NT2/D1 (cell line): ENCODE results near the gene AFTPH.

Experiments
- YY1 ChIP-seq: IDR thresholded peaks from 2 replicates; pipeline ENCODE4 v1.6.1; 2011; ENCODE audit not compliant: insufficient read length, insufficient read depth
- ZNF274 ChIP-seq: IDR thresholded peaks from 2 replicates; pipeline ENCODE4 v1.6.1; 2011; ENCODE audit warnings: mild to moderate bottlenecking, low read depth, low read length

DNA sequence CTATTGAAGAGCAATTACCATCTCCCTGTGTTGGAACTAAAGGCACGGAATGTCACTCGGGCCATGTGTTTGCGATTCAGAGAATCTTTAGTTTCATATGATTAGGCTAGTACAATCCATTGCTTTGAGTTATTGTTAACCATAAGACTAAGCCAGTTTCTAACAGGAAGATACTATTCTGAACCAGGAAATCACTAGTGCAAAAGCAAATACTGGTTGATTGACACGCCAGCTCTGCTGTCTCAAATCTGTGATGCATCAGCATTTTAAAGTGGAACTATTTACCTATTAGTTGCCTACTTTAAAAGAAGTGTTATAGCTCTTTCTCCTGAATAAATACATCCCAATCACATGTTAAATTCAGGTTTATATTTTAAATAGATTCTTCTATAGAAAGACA is 61.9 kb downstream of the AFTPH start:
- TF ChIP-seq YY1 (no peak), ZNF274 (no peak)
